HG02970 (cell line): ENCODE results near the gene EXOC6.

Experiments
- ATAC-seq: cut with Tn5 transposase; IDR thresholded peaks from one replicate; pipeline ENCODE4 v1.9.1; 2021; ENCODE audit warnings: mild to moderate bottlenecking, moderate library complexity, moderate number of reproducible peaks; ENCODE audit not compliant: unreplicated experiment, low FRiP score

The EXOC6 gene

GRCh38 chr10:93073539-93074146 is 225.3 kb downstream of the EXOC6 start, which contains the start of gene CYP26A1:
Gene CYP26A1 (plus strand): TSS chr10:93073893. CDS start chr10:93073935, 42 bp downstream.
- ATAC-seq: no peak

GRCh38 chr10:93074147-93074596 is 225.9 kb downstream of the EXOC6 start:
- ATAC-seq: no peak

GRCh38 chr10:93074597-93075368 is 226.5 kb downstream of the EXOC6 start:
- ATAC-seq: no peak

- no peak for ATAC-seq
These were observed 227.3 kb downstream of the EXOC6 start for GRCh38 chr10:93075369-93076221.

GRCh38 chr10:93076871-93077270 is 228.6 kb downstream of the EXOC6 start:
- no peak for ATAC-seq

GRCh38 chr10:93077860-93078337 is 229.6 kb downstream of the EXOC6 start:
- ATAC-seq: no peak

GRCh38 chr10:93079663-93080349 is 231.5 kb downstream of the EXOC6 start:
- ATAC-seq: no peak

- no peak for ATAC-seq
These were observed 232.2 kb downstream of the EXOC6 start for GRCh38 chr10:93080350-93081046.

- ATAC-seq: no peak
These were observed 233.0 kb downstream of the EXOC6 start for GRCh38 chr10:93081318-93081717.

GRCh38 chr10:93081834-93082233 is 233.5 kb downstream of the EXOC6 start:
- ATAC-seq: no peak

- ATAC-seq: no peak
These were observed 235.6 kb downstream of the EXOC6 start for GRCh38 chr10:93083743-93084539.

GRCh38 chr10:93085272-93085859 is 237.0 kb downstream of the EXOC6 start:
- no peak for ATAC-seq

- no peak for ATAC-seq
These were observed 238.0 kb downstream of the EXOC6 start for GRCh38 chr10:93086289-93086688.

- no peak for ATAC-seq
These were observed 239.5 kb downstream of the EXOC6 start for GRCh38 chr10:93087846-93088245.

GRCh38 chr10:93088466-93088865 is 240.1 kb downstream of the EXOC6 start:
- no peak for ATAC-seq

GRCh38 chr10:93090619-93091018 is 242.3 kb downstream of the EXOC6 start:
- no peak for ATAC-seq

GRCh38 chr10:93091960-93092359 is 243.6 kb downstream of the EXOC6 start:
- ATAC-seq: no peak

- ATAC-seq: no peak
These were observed 246.9 kb downstream of the EXOC6 start for GRCh38 chr10:93095225-93095624.
